ENCODE measurements around the gene SARNP.

The SARNP gene

DNA sequence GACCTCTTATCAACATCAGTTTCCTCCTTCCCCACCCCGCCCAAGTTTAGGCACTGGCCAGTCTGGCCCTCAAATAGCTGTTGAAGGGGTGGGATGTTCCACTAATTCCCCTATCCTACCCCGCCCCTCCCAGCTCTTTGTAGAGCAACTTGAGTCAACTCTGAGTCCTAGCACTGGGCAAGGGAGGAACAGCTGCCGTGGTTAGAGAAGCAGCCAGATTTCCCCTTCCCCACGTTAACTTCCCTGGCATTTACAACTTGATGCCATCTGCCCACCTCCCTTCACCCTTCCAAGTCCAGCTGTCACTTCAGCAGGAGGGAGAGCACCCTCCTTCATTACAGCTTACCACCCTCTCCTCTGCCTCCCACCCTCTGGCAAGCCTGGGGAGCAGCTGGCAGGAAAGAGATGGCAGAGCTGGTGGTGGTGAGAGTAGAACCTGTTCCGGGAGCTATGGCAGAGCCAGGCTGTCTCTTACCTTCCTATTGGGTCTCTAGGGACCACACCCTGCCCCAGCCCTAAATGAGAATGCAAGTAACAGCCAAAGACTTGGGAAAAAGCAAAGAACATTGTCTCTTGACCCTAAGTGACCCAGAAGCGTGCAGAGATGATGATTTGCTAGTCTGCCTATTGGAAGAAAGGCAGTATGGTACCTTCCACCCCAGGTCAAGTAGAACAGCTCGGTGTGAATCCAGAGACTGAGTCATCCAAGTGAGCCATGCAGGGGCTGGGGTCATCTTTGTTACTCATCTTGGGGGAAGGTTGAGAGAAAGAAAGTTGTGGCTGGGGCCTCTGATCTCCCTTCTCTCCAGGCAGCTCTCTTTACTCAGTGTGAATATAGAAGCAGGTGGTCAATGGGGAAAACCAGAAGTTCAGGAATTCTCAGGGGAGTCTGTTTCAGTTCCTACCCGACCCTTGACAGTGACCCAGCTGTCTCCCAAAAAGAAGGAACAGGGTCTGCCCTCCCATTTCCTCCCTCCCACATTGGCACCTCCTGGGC lies 100.2 kb downstream of the SARNP start:
- peak overlapping the region; percentile 93 for H3K4me2 ChIP-seq
- H4K20me1 ChIP-seq, result no peaks in the 10 kb centered on the region
- no peaks in the 10 kb centered on the region for H3K9me3 ChIP-seq
- peak overlapping the region; percentile 82 for H3K9ac ChIP-seq
- H3K4me3 ChIP-seq, result peak overlapping the region; percentile 82
- H3K27ac ChIP-seq, result peak overlapping the region; percentile 85; the same call in 1 of the 2 replicates
- H3K4me1 ChIP-seq, result peaks cover 68% of the 10 kb centered on the region
- H3K27me3 ChIP-seq, result no peaks in the 10 kb centered on the region
- H3K36me3 ChIP-seq, result peaks cover 21% of the 10 kb centered on the region; the same call in 1 of the 2 replicates
- TF ChIP-seq Cebpa-rat (IDR thresholded peaks at IDR 0.05), result no peak

DNA sequence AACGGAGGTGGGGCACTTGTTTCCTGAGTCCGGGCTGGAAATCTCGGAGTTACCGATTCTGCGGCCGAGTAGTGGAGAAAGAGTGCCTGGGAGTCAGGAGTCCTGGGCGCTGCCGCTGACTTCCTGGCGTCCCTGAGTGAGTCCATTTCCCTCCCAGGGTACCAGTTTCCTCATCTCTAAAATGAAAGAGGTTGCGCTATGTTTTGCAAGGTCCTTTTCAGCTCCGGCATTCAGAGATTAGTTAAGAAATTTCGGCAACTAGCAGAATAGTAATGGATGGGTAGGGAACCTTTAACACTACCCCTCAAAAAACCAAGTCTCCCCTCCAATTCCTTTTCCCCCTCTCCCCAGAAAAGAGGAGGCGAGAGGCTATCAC lies 101.0 kb downstream of the SARNP start:
- Histone ChIP-seq H3K4me1 (peaks cover 61% of the 10 kb centered on the region), H3K9ac (peak overlapping the region; percentile 82), H3K36me3 (peaks cover 17% of the 10 kb centered on the region; the same call in 1 of the 2 replicates), H3K4me3 (peak overlapping the region; percentile 82), H3K4me2 (peak overlapping the region; percentile 93), H4K20me1 (no peaks in the 10 kb centered on the region), H3K9me3 (no peaks in the 10 kb centered on the region), H3K27me3 (no peaks in the 10 kb centered on the region), H3K27ac (peak overlapping the region; percentile 85)
- TF ChIP-seq Cebpa-rat (IDR thresholded peaks at IDR 0.05), result no peak

DNA sequence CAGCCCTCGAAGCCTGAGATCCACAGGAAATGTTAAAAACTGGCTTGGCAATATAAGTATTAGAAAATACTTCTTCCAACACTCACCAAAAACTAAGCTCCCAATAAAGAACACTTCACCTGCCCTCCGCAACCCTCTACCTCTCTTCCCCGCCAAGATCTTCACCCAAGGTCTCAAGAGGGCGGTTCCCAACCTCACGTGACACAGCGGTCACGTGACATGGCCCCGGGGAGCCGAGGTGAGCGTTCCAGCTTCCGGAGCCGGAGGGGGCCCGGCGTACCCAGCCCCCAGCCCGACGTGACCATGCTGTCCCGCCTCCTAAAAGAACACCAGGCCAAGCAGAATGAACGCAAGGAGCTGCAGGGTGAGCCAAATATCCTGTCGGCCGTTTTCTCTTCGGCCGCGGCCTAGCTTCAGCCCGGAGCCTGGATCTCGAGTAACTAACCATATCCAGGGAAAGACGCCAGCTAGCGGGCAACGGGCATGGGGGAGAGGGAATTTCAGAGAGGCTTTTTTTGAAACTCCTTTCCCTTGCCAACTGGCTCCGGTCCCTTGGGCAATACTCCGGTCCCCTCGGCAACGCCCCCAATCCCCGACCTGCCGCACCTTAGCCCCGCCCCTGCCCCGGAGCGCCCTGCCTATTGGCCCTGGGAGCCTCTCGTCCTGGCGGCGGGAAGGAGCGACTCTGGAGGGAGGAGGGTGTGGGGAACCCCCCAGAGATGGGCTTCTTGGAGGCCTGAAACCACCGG lies 101.5 kb downstream of the SARNP start, which contains the start of gene BLOC1S1:
BLOC1S1 (plus strand) TSS at position 214 of the 749 bp plus-strand sequence; CDS start at position 220, 6 bp downstream.
- Histone ChIP-seq H3K4me1 (peaks cover 55% of the 10 kb centered on the region), H3K9ac (peak within 1 kb of the TSS; percentile 82), H3K27ac (peak within 1 kb of the TSS; percentile 85), H3K4me2 (peak within 1 kb of the TSS; percentile 93), H3K9me3 (no peaks in the 10 kb centered on the region), H3K36me3 (peaks cover 12% of the 10 kb centered on the region; the same call in 1 of the 2 replicates), H3K4me3 (peak within 1 kb of the TSS; percentile 82), H4K20me1 (no peaks in the 10 kb centered on the region), H3K27me3 (no peaks in the 10 kb centered on the region)
- TF ChIP-seq Cebpa-rat (IDR thresholded peaks at IDR 0.05), result no peak

DNA sequence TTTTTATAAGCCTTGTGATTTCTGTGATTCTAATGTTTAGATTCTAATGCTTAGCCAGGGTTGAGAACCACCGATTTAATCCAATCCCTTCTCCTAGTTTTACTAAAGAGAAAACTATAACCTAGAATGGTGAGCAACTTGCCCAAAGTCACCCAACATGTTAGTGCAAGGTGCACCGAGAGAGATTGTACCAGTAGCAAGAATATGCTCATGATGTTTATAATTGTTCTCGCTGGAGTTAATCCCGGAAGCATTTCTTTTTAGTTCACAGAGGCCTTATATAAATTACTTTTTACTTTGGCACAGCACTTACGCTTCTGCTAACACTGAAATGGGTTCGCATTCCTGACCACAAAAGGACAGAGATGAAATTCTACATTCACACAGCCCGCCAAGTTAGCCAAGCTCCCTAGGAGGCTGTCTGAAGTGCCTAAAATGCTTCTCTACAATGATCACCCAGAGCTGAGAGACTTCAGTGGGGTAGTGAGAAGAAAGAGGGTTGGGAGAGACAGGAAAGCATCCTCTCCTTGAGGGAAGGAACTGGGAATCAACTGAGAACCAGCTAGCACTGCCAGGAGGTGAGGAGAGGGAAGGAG lies 102.3 kb downstream of the SARNP start:
- no peaks in the 10 kb centered on the region for H3K27me3 ChIP-seq
- H3K4me2 ChIP-seq, result peak overlapping the region; percentile 93
- H3K4me1 ChIP-seq, result peaks cover 48% of the 10 kb centered on the region
- H3K36me3 ChIP-seq, result peaks cover 11% of the 10 kb centered on the region; the same call in 1 of the 2 replicates
- no peak for TF ChIP-seq Cebpa-rat (IDR thresholded peaks at IDR 0.05)
- no peaks in the 10 kb centered on the region for H3K9me3 ChIP-seq
- peak overlapping the region; percentile 82; the same call in 1 of the 2 replicates for H3K9ac ChIP-seq
- H4K20me1 ChIP-seq, result no peaks in the 10 kb centered on the region
- H3K4me3 ChIP-seq, result peak overlapping the region; percentile 82
- peak overlapping the region; percentile 29; the same call in 1 of the 2 replicates for H3K27ac ChIP-seq

DNA sequence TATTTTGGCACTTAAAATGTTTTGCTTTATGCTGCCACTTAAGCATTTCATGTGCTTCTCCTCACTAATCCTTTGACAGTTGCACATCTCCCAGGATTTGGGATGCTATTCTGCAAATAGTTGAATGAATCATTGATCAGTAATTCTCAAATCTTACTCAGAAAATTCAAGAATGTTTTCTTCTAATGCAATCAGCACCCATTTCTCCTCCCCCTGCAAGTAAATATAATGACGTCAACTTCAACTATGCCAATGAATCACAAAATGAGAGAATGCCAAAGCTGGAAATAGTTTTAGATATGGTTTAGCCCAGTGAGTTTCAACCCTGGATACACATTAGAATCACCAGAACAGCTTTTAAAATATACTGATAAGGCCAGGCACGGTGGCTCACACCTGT lies 103.8 kb downstream of the SARNP start:
- H3K4me2 ChIP-seq, result no peak overlapping the region
- no peak overlapping the region for H3K9ac ChIP-seq

DNA sequence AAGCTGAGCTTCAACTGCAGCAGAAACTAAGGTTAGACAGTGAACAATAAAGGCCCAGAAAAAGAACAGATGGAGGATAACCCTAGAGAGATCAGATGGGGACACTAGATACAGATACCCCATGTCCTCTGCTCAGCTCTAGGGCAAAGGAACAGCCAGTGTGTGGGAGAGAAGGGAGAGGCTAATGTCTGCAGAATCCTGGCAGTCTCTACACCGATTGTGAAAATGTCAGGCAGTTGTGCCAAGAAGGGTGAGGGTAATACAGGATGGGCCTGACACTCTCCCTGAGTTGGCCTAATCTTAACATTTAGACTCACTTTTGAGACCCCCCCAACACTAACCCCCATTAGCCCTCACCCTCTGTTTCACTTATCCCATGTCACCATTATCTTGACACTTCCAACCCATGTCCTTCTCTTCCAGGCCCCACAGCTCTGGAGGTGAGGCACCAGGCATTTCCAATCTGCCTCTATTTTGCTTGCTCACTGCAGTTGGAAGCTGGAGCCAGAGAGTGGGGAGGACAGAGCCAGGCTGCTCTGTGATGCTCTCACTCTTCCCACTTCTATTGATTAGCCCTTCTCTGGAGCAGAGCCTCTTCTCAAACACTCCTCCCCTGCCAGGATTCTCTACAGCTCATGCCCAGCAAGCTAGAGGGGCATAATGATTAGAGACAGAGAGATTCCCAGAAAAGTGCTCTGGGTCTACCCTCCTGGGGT lies 104.7 kb downstream of the SARNP start:
- Histone ChIP-seq H4K20me1 (no peaks in the 10 kb centered on the region), H3K27ac (no peak overlapping the region), H3K9ac (no peak overlapping the region), H3K4me2 (no peak overlapping the region), H3K9me3 (no peaks in the 10 kb centered on the region), H3K4me3 (no peak overlapping the region), H3K4me1 (peaks cover 43% of the 10 kb centered on the region), H3K36me3 (no peaks in the 10 kb centered on the region), H3K27me3 (peaks cover 10% of the 10 kb centered on the region; the same call in 1 of the 2 replicates)
- no peak for TF ChIP-seq Cebpa-rat (IDR thresholded peaks at IDR 0.05)

More for the DNA sequence above, 103.8 kb downstream of the SARNP start:
- no peaks in the 10 kb centered on the region for H4K20me1 ChIP-seq
- no peak for TF ChIP-seq Cebpa-rat (IDR thresholded peaks at IDR 0.05)
- H3K4me1 ChIP-seq, result peaks cover 44% of the 10 kb centered on the region
- 0 out of 2 replicates have a peak, but pooled peaks cover under 1% of the 10 kb centered on the region for H3K36me3 ChIP-seq
- H3K27ac ChIP-seq, result no peak overlapping the region
- no peak overlapping the region for H3K4me3 ChIP-seq
- H3K9me3 ChIP-seq, result no peaks in the 10 kb centered on the region
- peaks cover 5% of the 10 kb centered on the region; the same call in 1 of the 2 replicates for H3K27me3 ChIP-seq

DNA sequence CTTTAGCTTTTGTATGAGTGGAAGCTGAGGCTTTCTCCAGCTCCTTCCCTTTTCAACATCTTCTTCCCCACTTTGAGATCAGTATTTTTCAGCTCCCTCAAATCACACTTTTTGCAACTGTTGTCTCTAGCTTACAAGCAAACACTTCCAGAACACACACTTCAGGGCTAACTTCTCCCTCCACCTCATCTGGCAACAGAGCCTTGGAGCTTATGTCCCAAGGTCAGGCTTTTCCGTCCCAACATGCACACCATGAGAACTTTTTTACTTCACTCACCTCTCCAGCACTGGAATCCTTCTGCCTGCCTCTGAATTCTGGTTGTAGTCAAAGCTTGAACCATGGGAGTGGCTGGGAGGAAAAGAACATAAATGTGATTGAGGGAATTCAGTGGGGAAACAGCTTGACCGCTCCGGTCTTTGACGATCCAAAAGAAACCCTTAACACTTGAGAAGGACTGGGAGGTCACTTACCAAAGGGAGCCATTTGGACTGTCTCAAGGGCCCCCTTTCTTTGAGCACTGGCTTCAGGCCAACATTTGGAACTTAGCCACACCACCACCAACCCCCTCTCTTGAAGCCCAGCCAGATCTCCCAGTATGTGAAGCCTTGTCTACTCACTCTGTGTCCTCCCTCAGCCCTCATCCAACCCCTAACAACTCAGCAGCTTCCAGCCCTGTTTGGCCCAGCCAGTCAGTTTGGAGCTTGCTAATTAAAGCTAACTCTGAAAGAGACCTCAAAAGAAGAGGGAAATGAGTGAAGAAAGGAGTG lies 105.6 kb downstream of the SARNP start:
- Histone ChIP-seq H3K36me3 (no peaks in the 10 kb centered on the region), H3K4me3 (no peak overlapping the region), H3K9me3 (no peaks in the 10 kb centered on the region), H3K4me2 (no peak overlapping the region), H3K9ac (no peak overlapping the region), H3K27ac (no peak overlapping the region), H3K4me1 (peaks cover 40% of the 10 kb centered on the region), H4K20me1 (no peaks in the 10 kb centered on the region), H3K27me3 (peaks cover 16% of the 10 kb centered on the region)
- TF ChIP-seq Cebpa-rat (IDR thresholded peaks at IDR 0.05), result no peak

DNA sequence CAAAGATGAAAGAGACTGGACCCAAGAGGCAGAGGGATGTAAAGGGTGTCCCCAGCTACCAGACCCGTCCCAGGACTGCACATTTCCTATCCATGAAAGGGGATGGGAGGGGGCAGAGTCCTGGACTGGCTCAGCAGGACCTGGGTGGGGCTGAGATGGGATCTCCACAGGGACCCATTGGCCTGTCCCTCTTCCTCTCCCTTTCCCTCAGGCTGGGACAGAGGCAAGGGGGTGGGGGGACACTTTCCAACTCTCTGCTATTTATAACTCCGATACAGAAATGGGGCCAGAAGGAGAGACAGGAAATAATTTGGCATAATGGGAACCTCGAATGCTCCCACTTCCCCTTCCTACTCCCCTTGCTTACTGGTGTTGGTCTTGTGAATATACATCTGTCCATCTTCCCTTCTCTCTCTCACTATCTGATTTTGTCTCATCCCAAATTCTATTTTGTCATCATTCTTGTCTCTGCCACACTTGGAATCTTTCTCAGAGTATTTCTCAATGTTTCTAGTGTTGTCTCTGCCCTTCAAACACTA lies 108.8 kb downstream of the SARNP start:
- no peak overlapping the region; the same call in 1 of the 2 replicates for H3K4me3 ChIP-seq
- H3K9me3 ChIP-seq, result no peaks in the 10 kb centered on the region
- peaks cover 23% of the 10 kb centered on the region for H3K27me3 ChIP-seq
- no peak overlapping the region for H3K9ac ChIP-seq
- no peaks in the 10 kb centered on the region for H4K20me1 ChIP-seq
- H3K27ac ChIP-seq, result no peak overlapping the region
- H3K4me2 ChIP-seq, result peak overlapping the region; percentile 97
- peaks cover 37% of the 10 kb centered on the region for H3K4me1 ChIP-seq
- H3K36me3 ChIP-seq, result no peaks in the 10 kb centered on the region
- no peak for TF ChIP-seq Cebpa-rat (IDR thresholded peaks at IDR 0.05)
